Muscle of leg (tissue), 11 donors: ENCODE results near the gene PGLYRP2. TPM values are rescaled to one million over a fixed set of nuclear protein-coding genes. Genes with fewer than 3 reads are reported as not detected.

Experiments used
- DNase-seq: peaks from one replicate; pipeline ENCODE4 v3.0.0; 2013
- H3K27ac ChIP-seq: one replicate; pipeline ENCODE4 v1.5.1; 2013; ENCODE audit warnings: mild to moderate bottlenecking, low read length, control low read depth
- H3K27me3 ChIP-seq: one replicate; pipeline ENCODE4 v1.6.1; 2013; ENCODE audit warnings: low read length; ENCODE audit not compliant: control insufficient read depth, insufficient read depth
- H3K36me3 ChIP-seq: one replicate; pipeline ENCODE4 v1.6.1; 2013; ENCODE audit warnings: low read length; ENCODE audit not compliant: control insufficient read depth, insufficient read depth
- H3K4me1 ChIP-seq: one replicate; pipeline ENCODE4 v1.6.1; 2013; ENCODE audit warnings: low read length; ENCODE audit not compliant: control insufficient read depth, insufficient read depth
- H3K4me3 ChIP-seq: one replicate; pipeline ENCODE4 v1.5.1; 2013; ENCODE audit warnings: low read length, control low read depth
- H3K9me3 ChIP-seq: replicated peaks from 2 replicates; pipeline ENCODE4 v1.6.1; 2013; ENCODE audit warnings: low read depth, low read length; ENCODE audit not compliant: control insufficient read depth
- WGBS: methylation state at CpG from one replicate; pipeline ENCODE4 v1.1.5; 2013; ENCODE audit warnings: missing lambda C conversion rate; ENCODE audit not compliant: insufficient coverage; 5-methylcytosine and 5-hydroxymethylcytosine counted together
- polyA plus RNA-seq, 8 donors: library from polyadenylated mRNA; unstranded; fragments of 120-200 nt; gene quantifications; one replicate each; pipeline versions ENCODE4 v1.2.1 to v1.2.3, GENCODE V29; 2013; ENCODE audit warnings: inconsistent platforms in 1 of 8, low replicate concordance in 1 of 8; ENCODE audit not compliant: insufficient read length in 8 of 8, insufficient read depth in 1 of 8
- total RNA-seq: library from RNA; stranded (reverse); fragments of 120-200 nt; gene quantifications from one replicate; pipeline ENCODE4 v1.2.4, GENCODE V29; 2013

Gene PGLYRP2
- total and polyA plus RNA-seq, 9 donors: 0.28 TPM; not detected in 8

GRCh38 chr19:15456441-15456840, 22.9 kb downstream of the PGLYRP2 start:
- Histone ChIP-seq H3K4me1 (peaks cover 22% of the 10 kb centered on the region), H3K27me3 (peaks cover 60% of the 10 kb centered on the region), H3K9me3 (no peaks in the 10 kb centered on the region), H3K4me3 (no peak overlapping the region), H3K36me3 (no peaks in the 10 kb centered on the region), H3K27ac (no peak overlapping the region)
- no peak for DNase-seq
- WGBS: 30% methylated on average over 12 of the region's 14 CpGs

GRCh38 chr19:15455996-15456395, 23.3 kb downstream of the PGLYRP2 start:
- H3K4me1 ChIP-seq: peaks cover 22% of the 10 kb centered on the region
- no peak for DNase-seq
- H3K27ac ChIP-seq: no peak overlapping the region
- WGBS: 88% methylated on average over 6 of the region's 9 CpGs
- peaks cover 58% of the 10 kb centered on the region for H3K27me3 ChIP-seq
- H3K9me3 ChIP-seq: no peaks in the 10 kb centered on the region
- no peak overlapping the region for H3K4me3 ChIP-seq
- no peaks in the 10 kb centered on the region for H3K36me3 ChIP-seq

DNA sequence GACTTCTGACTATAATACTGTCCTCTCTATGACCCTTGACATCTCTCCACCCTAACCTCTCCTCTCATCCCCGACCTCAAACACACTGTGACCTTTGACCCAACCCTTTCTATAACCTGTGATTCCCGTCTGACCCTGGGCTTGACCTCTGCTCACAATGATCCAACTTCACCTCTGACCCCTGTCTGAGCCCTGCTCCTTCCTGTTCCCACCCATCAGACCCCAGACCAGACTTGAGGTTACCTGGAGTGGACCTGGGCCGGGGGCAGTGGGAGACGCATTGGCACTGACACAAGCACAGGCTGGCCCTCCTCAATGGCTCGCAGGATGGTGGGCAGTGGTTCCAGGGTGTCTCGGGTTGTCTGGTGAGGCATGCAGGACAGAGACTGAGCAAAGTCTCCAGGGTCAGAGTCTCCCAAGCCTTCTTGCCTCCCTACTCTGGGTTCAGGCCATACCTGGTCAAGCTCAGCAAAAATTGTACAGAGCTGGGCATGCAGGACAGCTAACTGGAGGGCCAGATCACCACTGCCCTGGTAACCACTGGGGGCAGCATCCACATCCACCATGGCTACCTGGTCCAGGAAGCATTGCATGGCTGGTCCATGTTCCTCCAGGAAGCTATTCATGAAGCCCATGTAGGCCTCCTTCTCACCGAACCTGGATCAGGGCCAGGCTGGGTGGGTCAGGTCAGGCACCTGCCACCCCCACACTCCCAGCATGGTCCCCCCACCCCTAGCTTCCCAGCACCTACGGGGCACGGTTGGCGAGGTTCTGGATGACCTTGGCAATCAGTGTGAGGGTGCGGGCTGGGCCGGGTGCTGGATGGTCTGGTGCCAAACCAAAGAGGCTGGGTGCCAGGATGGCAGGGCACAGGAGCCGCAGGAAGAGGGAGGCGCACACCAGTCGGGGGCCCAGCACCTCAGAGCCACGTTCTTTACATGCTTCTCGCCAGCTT, 25.1 kb downstream of the PGLYRP2 start:
- Histone ChIP-seq H3K27ac (no peak overlapping the region), H3K4me3 (no peak overlapping the region), H3K9me3 (no peaks in the 10 kb centered on the region), H3K36me3 (no peaks in the 10 kb centered on the region), H3K4me1 (peaks cover 29% of the 10 kb centered on the region), H3K27me3 (peaks cover 47% of the 10 kb centered on the region)
- WGBS: 88% methylated on average over 17 of the region's 17 CpGs
- no peak for DNase-seq

DNA sequence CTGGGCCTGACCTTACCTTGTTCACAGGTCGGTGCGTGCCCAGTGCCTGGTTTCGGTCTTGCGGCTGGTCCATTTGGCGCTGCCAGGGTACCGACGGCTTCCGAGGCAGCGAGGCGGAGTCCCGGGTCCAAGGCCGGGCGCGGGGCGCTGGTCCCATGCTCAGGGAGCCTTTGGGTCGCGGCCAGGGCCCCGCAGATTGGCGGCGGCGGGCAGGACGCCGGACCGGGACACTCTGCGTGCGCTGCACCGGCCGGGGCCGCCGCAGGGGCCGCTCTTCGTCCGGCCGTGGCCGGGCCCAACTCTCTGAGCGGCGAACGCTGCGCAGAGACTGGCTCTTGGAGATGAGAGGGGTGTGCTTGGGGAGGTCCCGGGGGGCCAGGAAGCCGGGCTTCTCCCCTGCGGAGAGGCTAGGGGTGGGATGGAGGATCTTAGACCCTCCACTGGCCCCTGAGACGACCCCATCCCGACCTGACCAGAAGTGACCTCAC, 26.2 kb downstream of the PGLYRP2 start:
- peaks cover 38% of the 10 kb centered on the region for H3K27me3 ChIP-seq
- H3K9me3 ChIP-seq: no peaks in the 10 kb centered on the region
- 17% methylated on average over 31 of the region's 44 CpGs for WGBS
- H3K27ac ChIP-seq: peak overlapping the region; percentile 79
- peaks cover 39% of the 10 kb centered on the region for H3K4me1 ChIP-seq
- no peaks in the 10 kb centered on the region for H3K36me3 ChIP-seq
- DNase-seq: no peak
- H3K4me3 ChIP-seq: peak overlapping the region; percentile 28

- Histone ChIP-seq H3K27me3 (peaks cover 32% of the 10 kb centered on the region), H3K9me3 (no peaks in the 10 kb centered on the region), H3K27ac (peak overlapping the region; percentile 79), H3K36me3 (no peaks in the 10 kb centered on the region), H3K4me3 (peak overlapping the region; percentile 28), H3K4me1 (peaks cover 37% of the 10 kb centered on the region)
- DNase-seq: peak; percentile 93
- WGBS: 12% methylated on average over 32 of the region's 37 CpGs
Observed at GRCh38 chr19:15452111-15453047, 26.9 kb downstream of the PGLYRP2 start.

- peaks cover 41% of the 10 kb centered on the region for H3K4me1 ChIP-seq
- peak overlapping the region; percentile 77 for H3K27ac ChIP-seq
- no peaks in the 10 kb centered on the region for H3K9me3 ChIP-seq
- H3K4me3 ChIP-seq: no peak overlapping the region
- peaks cover 2% of the 10 kb centered on the region for H3K36me3 ChIP-seq
- H3K27me3 ChIP-seq: peaks cover 16% of the 10 kb centered on the region
- DNase-seq: no peak
- WGBS: 78% methylated on average over 1 of the region's 1 CpG
Observed at GRCh38 chr19:15450528-15450890, 28.8 kb downstream of the PGLYRP2 start.

GRCh38 chr19:15449620-15450527, 29.4 kb downstream of the PGLYRP2 start, which contains the start of gene WIZ:
TSS of gene WIZ (minus strand) at chr19:15449956. CDS start at chr19:15448307, 1,649 bp downstream.
- H3K4me3 ChIP-seq: peak within 1 kb of the TSS; percentile 54
- peaks cover 47% of the 10 kb centered on the region for H3K4me1 ChIP-seq
- peaks cover 2% of the 10 kb centered on the region for H3K36me3 ChIP-seq
- 1% methylated on average over 21 of the region's 77 CpGs for WGBS
- no peaks in the 10 kb centered on the region for H3K9me3 ChIP-seq
- DNase-seq: peak; percentile 89
- H3K27ac ChIP-seq: peak within 1 kb of the TSS; percentile 77
- H3K27me3 ChIP-seq: peaks cover 10% of the 10 kb centered on the region

- Histone ChIP-seq H3K27me3 (peaks cover 2% of the 10 kb centered on the region), H3K27ac (no peak overlapping the region), H3K36me3 (peaks cover 2% of the 10 kb centered on the region), H3K4me1 (peaks cover 56% of the 10 kb centered on the region), H3K4me3 (peak overlapping the region; percentile 54), H3K9me3 (no peaks in the 10 kb centered on the region)
- DNase-seq: peak; percentile 60
- under 1% methylated on average over 26 of the region's 43 CpGs for WGBS
Observed at GRCh38 chr19:15448778-15449619, 30.3 kb downstream of the PGLYRP2 start.
